GM10266 (cell line): Measurements from ENCODE around the gene RASAL3.

Source experiments
- DNase-seq: peaks from one replicate; pipeline ENCODE4 v3.0.0; 2012; ENCODE audit errors: extremely low spot score
- CTCF ChIP-seq: IDR thresholded peaks from 2 replicates; pipeline ENCODE4 v1.5.1; 2012; ENCODE audit warnings: mild to moderate bottlenecking, low read depth; ENCODE audit not compliant: control insufficient read depth, insufficient read depth; ENCODE audit errors: missing control alignments

Gene RASAL3

GRCh38 chr19:15424692-15425272 lies 39.6 kb downstream of the RASAL3 start:
- no peak for DNase-seq
- TF ChIP-seq CTCF: no peak

- no peak for TF ChIP-seq CTCF
- DNase-seq: no peak
Measured at GRCh38 chr19:15424121-15424520, 40.2 kb downstream of the RASAL3 start.

DNA sequence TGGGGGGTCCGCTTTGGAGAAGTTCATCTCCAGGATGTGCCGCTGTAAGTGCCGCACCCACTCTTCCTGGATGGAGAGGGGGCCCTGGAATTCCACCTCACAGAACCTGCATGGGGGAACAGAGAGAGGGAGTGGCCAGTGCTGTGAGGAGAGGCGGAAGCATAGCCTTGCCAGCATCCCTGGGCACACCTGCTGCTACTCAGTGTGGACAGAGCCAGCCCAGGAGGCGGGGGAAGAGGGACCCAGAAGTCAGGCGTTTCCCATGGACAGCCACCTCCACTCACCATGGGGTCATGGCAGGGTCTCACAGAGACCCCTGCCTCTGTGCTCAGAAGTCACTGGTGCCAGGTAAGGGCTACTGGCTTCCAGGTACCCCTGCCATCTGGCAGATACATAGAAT lies 41.2 kb downstream of the RASAL3 start:
- DNase-seq: no peak
- no peak for TF ChIP-seq CTCF

GRCh38 chr19:15422296-15423075 lies 41.9 kb downstream of the RASAL3 start:
- no peak for DNase-seq

GRCh38 chr19:15421721-15422260 lies 42.6 kb downstream of the RASAL3 start:
- no peak for TF ChIP-seq CTCF
- DNase-seq: no peak

More at GRCh38 chr19:15422296-15423075, 41.9 kb downstream of the RASAL3 start:
- TF ChIP-seq CTCF: no peak

DNA sequence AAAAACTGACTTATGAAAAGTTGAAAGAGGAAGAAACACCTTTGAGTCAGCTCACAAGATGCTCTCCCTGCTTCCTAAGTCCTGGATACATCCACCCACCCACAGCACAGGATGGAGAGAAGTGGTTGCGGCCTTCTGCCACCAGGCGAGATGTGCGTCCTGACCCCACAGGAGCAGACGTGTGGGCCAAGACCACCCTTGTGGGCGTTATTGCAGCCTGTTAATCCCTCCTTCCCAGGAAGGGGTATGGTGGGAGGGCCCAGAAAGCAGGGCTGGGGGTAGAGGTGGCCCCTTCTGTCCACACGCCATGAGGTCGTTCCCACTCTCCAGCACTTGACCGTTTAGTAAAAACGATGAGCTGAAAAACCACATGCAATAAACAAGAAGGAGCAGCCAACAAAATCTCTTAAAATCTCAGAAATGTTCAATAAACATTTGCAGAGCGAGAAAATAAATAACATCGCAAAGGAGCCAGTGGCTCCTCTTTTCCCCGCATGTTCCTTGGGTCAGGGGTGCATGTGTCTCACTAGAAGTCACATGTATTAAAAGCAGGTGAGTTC lies 43.1 kb downstream of the RASAL3 start:
- TF ChIP-seq CTCF: no peak
- DNase-seq: no peak
